ENCODE results near the gene MRPL1.

The MRPL1 gene

GRCh38 chr4:77862478-77863216, at the start of gene MRPL1:
TSS of gene MRPL1 (plus strand) at chr4:77862830. CDS start at chr4:77862849, 19 bp downstream.
- peak within 1 kb of the TSS; percentile 97 for H3K27ac ChIP-seq (ENCODE audit: low read depth, low read length)
- H3K36me3 ChIP-seq (ENCODE audit: control insufficient read depth, insufficient read depth, low read length): no peaks in the 10 kb centered on the region
- peak within 1 kb of the TSS; percentile 84 for H3K4me3 ChIP-seq (ENCODE audit: low read length)
- H3K4me1 ChIP-seq (ENCODE audit: control insufficient read depth, insufficient read depth, low read length): peaks cover 5% of the 10 kb centered on the region
- H3K27me3 ChIP-seq (ENCODE audit: control insufficient read depth, insufficient read depth, low read length): no peaks in the 10 kb centered on the region
- H3K9ac ChIP-seq (ENCODE audit: low read length): peak within 1 kb of the TSS; percentile 76

- H3K4me3 ChIP-seq (ENCODE audit: low read length): no peak overlapping the region
- H3K9ac ChIP-seq (ENCODE audit: low read length): no peak overlapping the region
- H3K27me3 ChIP-seq (ENCODE audit: control insufficient read depth, insufficient read depth, low read length): no peaks in the 10 kb centered on the region
- H3K36me3 ChIP-seq (ENCODE audit: control insufficient read depth, insufficient read depth, low read length): no peaks in the 10 kb centered on the region
- peaks cover 7% of the 10 kb centered on the region for H3K4me1 ChIP-seq (ENCODE audit: control insufficient read depth, insufficient read depth, low read length)
- no peak overlapping the region for H3K27ac ChIP-seq (ENCODE audit: low read depth, low read length)
Observed at GRCh38 chr4:77815636-77816035, 47.0 kb upstream of the MRPL1 start.

- Histone ChIP-seq H3K4me3 (ENCODE audit: low read length) (no peak overlapping the region), H3K36me3 (ENCODE audit: control insufficient read depth, insufficient read depth, low read length) (no peaks in the 10 kb centered on the region), H3K27ac (ENCODE audit: low read depth, low read length) (no peak overlapping the region), H3K4me1 (ENCODE audit: control insufficient read depth, insufficient read depth, low read length) (peaks cover 10% of the 10 kb centered on the region), H3K9ac (ENCODE audit: low read length) (no peak overlapping the region), H3K27me3 (ENCODE audit: control insufficient read depth, insufficient read depth, low read length) (no peaks in the 10 kb centered on the region)
Observed at GRCh38 chr4:77816546-77816945, 46.1 kb upstream of the MRPL1 start.

- Histone ChIP-seq H3K4me3 (ENCODE audit: low read length) (peak overlapping the region; percentile 79), H3K36me3 (ENCODE audit: control insufficient read depth, insufficient read depth, low read length) (no peaks in the 10 kb centered on the region), H3K9ac (ENCODE audit: low read length) (no peak overlapping the region), H3K27me3 (ENCODE audit: control insufficient read depth, insufficient read depth, low read length) (no peaks in the 10 kb centered on the region), H3K4me1 (ENCODE audit: control insufficient read depth, insufficient read depth, low read length) (peaks cover 10% of the 10 kb centered on the region), H3K27ac (ENCODE audit: low read depth, low read length) (peak overlapping the region; percentile 94)
Observed at GRCh38 chr4:77817304-77818072, 45.1 kb upstream of the MRPL1 start.

- H3K4me3 ChIP-seq (ENCODE audit: low read length): peak overlapping the region; percentile 79
- peaks cover 10% of the 10 kb centered on the region for H3K4me1 ChIP-seq (ENCODE audit: control insufficient read depth, insufficient read depth, low read length)
- no peaks in the 10 kb centered on the region for H3K36me3 ChIP-seq (ENCODE audit: control insufficient read depth, insufficient read depth, low read length)
- no peaks in the 10 kb centered on the region for H3K27me3 ChIP-seq (ENCODE audit: control insufficient read depth, insufficient read depth, low read length)
- H3K27ac ChIP-seq (ENCODE audit: low read depth, low read length): peak overlapping the region; percentile 94
- H3K9ac ChIP-seq (ENCODE audit: low read length): peak overlapping the region; percentile 60
Observed at GRCh38 chr4:77818073-77818601, 44.5 kb upstream of the MRPL1 start.

- no peaks in the 10 kb centered on the region for H3K36me3 ChIP-seq (ENCODE audit: control insufficient read depth, insufficient read depth, low read length)
- peaks cover 10% of the 10 kb centered on the region for H3K4me1 ChIP-seq (ENCODE audit: control insufficient read depth, insufficient read depth, low read length)
- no peaks in the 10 kb centered on the region for H3K27me3 ChIP-seq (ENCODE audit: control insufficient read depth, insufficient read depth, low read length)
- peak within 1 kb of the TSS; percentile 98 for H3K9ac ChIP-seq (ENCODE audit: low read length)
- H3K4me3 ChIP-seq (ENCODE audit: low read length): peak within 1 kb of the TSS; percentile 79
- peak within 1 kb of the TSS; percentile 94 for H3K27ac ChIP-seq (ENCODE audit: low read depth, low read length)
Observed at GRCh38 chr4:77818602-77819403, 43.8 kb upstream of the MRPL1 start, which contains the start of gene CNOT6L. TSS of gene CNOT6L (minus strand) at chr4:77819368. CDS start at chr4:77819308, 60 bp downstream.

- Histone ChIP-seq H3K27me3 (ENCODE audit: control insufficient read depth, insufficient read depth, low read length) (no peaks in the 10 kb centered on the region), H3K4me3 (ENCODE audit: low read length) (peak overlapping the region; percentile 79), H3K27ac (ENCODE audit: low read depth, low read length) (peak overlapping the region; percentile 94), H3K9ac (ENCODE audit: low read length) (peak overlapping the region; percentile 98), H3K36me3 (ENCODE audit: control insufficient read depth, insufficient read depth, low read length) (no peaks in the 10 kb centered on the region), H3K4me1 (ENCODE audit: control insufficient read depth, insufficient read depth, low read length) (peaks cover 10% of the 10 kb centered on the region)
Observed at GRCh38 chr4:77819404-77819842, 43.2 kb upstream of the MRPL1 start.

- Histone ChIP-seq H3K27ac (ENCODE audit: low read depth, low read length) (peak overlapping the region; percentile 94), H3K4me3 (ENCODE audit: low read length) (peak overlapping the region; percentile 77), H3K9ac (ENCODE audit: low read length) (peak overlapping the region; percentile 98), H3K36me3 (ENCODE audit: control insufficient read depth, insufficient read depth, low read length) (no peaks in the 10 kb centered on the region), H3K27me3 (ENCODE audit: control insufficient read depth, insufficient read depth, low read length) (no peaks in the 10 kb centered on the region), H3K4me1 (ENCODE audit: control insufficient read depth, insufficient read depth, low read length) (peaks cover 10% of the 10 kb centered on the region)
Observed at GRCh38 chr4:77819843-77820648, 42.6 kb upstream of the MRPL1 start.

- Histone ChIP-seq H3K4me1 (ENCODE audit: control insufficient read depth, insufficient read depth, low read length) (peaks cover 10% of the 10 kb centered on the region), H3K4me3 (ENCODE audit: low read length) (peak overlapping the region; percentile 77), H3K36me3 (ENCODE audit: control insufficient read depth, insufficient read depth, low read length) (no peaks in the 10 kb centered on the region), H3K9ac (ENCODE audit: low read length) (peak overlapping the region; percentile 25), H3K27ac (ENCODE audit: low read depth, low read length) (peak overlapping the region; percentile 94), H3K27me3 (ENCODE audit: control insufficient read depth, insufficient read depth, low read length) (no peaks in the 10 kb centered on the region)
Observed at GRCh38 chr4:77820649-77821561, 41.7 kb upstream of the MRPL1 start.

GRCh38 chr4:77821775-77822174, 40.9 kb upstream of the MRPL1 start:
- no peaks in the 10 kb centered on the region for H3K27me3 ChIP-seq (ENCODE audit: control insufficient read depth, insufficient read depth, low read length)
- H3K27ac ChIP-seq (ENCODE audit: low read depth, low read length): no peak overlapping the region
- H3K9ac ChIP-seq (ENCODE audit: low read length): no peak overlapping the region
- H3K4me3 ChIP-seq (ENCODE audit: low read length): no peak overlapping the region
- no peaks in the 10 kb centered on the region for H3K36me3 ChIP-seq (ENCODE audit: control insufficient read depth, insufficient read depth, low read length)
- H3K4me1 ChIP-seq (ENCODE audit: control insufficient read depth, insufficient read depth, low read length): peaks cover 10% of the 10 kb centered on the region
